HG02798 (cell line): ENCODE results near the gene IL31RA.

Experiments used
- ATAC-seq: cut with Tn5 transposase; IDR thresholded peaks from one replicate; pipeline ENCODE4 v1.9.1; 2021; ENCODE audit warnings: mild to moderate bottlenecking; ENCODE audit not compliant: unreplicated experiment, poor library complexity

IL31RA gene

GRCh38 chr5:55969956-55970355 lies 118.8 kb downstream of the IL31RA start:
- no peak for ATAC-seq
